GM08714 (cell line): ENCODE measurements around the gene PTPN23.

ENCODE experiments used
- H3K4me3 ChIP-seq: fragments of 200-500 bp; sonication (Bioruptor generic); 2 replicates; pipeline ENCODE4 v1.5.1; 2014; ENCODE audit warnings: mild to moderate bottlenecking, low read length, inconsistent platforms
- ZNF274 ChIP-seq: IDR thresholded peaks from 2 replicates; pipeline ENCODE4 v1.6.1; 2012; ENCODE audit warnings: mild to moderate bottlenecking, low read depth, low read length

The PTPN23 gene

DNA sequence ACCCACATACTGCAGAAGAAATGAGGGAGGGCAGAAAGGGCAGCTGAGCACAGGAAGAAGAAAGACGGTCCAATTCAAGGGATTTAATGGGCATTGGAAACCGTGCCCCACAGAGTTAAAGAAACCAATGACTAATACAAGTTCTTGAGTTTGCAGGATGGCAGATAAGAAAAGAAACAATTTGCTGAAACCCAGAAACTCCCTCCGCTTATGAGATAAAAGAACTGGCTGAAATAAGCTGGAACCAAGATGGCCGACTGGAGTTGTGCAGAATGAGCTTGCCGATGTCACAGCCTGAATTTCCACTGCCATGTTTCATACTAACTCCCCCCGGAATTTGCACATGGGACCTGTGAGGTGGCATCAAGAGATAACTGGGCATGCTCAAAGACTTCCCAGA is 47.8 kb downstream of the PTPN23 start:
- no peak overlapping the region for H3K4me3 ChIP-seq
- no peak for TF ChIP-seq ZNF274

DNA sequence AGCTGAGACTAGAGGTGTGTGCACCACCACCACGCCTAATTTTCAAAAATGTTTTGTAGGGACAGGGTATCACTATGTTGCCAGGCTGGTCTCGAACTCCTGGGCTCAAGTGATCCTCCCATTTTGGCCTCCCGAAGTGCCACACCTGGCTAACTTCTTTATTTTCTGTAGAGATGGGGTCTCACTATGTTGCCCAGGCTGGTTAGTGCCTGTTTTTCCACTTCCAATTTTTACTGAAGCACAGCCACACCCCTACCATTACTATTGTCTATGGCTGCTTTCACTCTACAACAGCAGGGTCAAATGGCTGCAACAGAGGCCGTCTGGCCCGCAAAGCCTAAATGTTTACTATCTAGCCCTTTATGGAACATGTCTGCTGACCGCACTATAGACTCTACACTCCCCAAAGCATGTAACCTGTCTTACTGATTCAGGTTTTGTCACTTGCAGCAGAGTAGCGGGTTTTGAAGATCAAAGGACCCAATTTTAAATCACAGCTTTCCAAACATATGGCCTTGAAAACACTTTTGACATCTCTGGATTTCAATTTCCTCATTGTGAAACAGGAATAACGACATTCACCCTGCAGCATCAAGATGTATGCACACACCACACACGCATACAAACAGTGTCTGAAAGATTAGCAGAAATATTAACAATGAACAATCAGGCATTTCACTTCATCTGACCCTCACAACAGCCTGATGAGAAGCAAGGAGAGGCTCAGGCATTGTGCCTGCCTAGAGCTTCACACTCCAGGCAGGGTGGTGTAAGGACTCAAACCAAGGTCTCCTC is 48.9 kb downstream of the PTPN23 start:
- no peak for TF ChIP-seq ZNF274

DNA sequence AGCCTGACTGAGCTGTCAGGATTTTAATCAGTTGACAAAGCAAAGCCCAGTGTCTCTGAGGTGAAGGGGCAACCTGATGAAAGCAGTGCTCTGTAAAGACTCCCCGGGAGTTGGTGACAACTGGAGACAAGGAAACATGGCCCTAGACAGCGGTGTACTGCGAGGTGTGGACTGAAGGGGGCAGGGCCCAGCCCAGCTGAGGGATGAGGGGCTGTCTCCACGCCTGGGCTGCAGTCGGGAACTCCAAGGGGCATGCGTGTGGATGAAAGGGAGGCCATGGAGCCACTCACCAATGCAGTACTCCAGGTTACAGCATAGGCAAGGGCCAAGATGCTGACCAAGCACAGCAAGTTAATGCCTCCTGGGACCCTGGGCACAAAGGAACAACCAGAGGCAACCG is 49.8 kb downstream of the PTPN23 start:
- TF ChIP-seq ZNF274, result no peak
- H3K4me3 ChIP-seq, result no peak overlapping the region

More for the DNA sequence above, 48.9 kb downstream of the PTPN23 start:
- H3K4me3 ChIP-seq, result no peak overlapping the region

DNA sequence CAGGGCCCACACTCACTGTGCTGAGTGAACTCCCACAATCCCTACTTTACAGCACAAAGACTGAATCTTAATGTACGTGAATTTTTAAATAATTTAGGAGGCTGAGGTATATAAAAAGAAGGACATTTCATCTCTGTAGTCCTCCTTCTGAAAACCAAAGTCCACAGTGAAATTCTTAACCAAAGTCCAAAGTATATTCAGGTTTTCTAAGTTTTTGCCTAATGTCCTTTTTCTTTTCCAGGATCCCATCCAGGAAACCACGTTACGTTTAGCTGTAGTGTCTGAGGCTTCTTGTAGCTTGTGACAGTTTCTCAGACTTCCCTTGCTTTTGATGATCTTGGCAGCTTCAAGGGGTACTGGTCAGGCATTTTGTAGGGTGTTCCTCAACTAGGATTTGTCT is 50.4 kb downstream of the PTPN23 start:
- TF ChIP-seq ZNF274, result no peak
- no peak overlapping the region for H3K4me3 ChIP-seq

DNA sequence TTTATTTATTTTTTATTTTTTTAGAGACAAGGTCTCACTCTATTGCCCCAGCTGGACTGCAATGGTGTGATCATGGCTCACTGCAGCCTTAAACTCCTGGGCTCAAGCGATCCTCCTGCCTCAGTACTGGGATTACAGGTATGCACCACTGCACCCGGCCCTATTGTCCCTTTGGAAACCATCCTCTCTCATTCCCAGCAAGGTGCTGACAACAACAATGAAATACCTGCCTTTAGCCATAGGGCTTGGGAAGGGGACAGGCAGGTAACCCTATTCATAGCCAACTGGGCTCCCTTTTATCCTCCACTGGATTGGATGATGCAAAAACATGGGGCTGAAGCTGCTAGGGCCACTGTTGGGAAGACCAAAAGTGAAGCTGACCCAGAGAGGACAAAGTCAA is 51.9 kb downstream of the PTPN23 start:
- H3K4me3 ChIP-seq, result no peak overlapping the region
- no peak for TF ChIP-seq ZNF274

DNA sequence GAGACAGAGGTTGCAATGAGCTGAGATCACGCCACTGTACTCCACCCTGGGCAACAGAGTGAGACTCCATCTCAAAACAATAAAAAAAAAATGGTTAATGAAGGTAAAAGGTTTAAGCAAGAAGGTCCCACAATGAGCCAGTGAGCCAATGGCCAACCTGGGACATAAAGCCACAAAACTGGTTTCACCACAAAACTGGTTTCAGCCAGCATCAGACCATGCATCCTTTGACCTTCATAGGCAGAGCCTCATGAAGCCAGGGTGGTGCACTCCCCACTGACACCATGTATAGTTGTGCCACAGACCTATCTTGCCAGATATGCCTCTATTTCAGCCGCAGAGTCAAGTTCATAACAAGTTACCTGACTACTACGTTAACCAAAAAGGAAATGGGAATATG is 53.0 kb downstream of the PTPN23 start:
- TF ChIP-seq ZNF274, result no peak
- no peak overlapping the region for H3K4me3 ChIP-seq

DNA sequence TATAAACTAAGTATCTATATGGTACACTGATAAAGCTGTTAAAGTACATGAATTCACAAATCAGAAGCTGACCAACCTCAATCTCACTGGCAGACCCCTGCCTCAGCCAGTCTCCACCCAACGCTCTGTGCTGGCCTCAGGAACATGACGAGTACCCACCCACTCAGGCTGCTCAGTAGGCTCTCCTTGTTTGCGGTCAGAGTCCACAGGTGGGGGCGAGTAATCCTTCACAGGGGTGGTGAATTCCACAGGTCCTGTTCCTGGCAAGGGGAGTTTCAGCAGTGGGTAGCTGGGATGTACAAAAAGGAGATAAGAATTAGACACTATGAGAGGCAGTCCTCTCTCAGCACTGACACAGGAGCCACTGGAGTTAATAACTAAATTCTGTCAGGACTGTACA is 54.0 kb downstream of the PTPN23 start:
- no peak for TF ChIP-seq ZNF274
- H3K4me3 ChIP-seq, result no peak overlapping the region

DNA sequence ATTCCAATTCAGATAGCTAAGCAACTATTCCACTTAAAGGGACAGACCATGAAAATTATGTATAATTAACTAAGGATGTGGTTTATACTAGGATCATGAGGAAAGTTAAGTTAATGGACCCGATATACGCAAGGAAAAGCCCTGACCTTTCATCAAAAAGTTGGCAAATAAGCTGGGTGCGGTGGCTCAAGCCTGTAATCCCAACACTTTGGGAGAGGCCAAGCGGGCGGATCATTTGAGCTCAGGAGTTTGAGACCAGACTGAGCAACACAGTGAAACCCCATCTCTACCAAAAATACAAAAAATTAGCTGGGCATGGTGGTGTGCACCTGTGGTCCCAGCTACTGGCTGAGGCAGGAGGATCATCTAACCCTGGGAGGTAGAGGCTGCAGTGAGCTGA is 55.4 kb downstream of the PTPN23 start:
- no peak for TF ChIP-seq ZNF274
- H3K4me3 ChIP-seq, result no peak overlapping the region

DNA sequence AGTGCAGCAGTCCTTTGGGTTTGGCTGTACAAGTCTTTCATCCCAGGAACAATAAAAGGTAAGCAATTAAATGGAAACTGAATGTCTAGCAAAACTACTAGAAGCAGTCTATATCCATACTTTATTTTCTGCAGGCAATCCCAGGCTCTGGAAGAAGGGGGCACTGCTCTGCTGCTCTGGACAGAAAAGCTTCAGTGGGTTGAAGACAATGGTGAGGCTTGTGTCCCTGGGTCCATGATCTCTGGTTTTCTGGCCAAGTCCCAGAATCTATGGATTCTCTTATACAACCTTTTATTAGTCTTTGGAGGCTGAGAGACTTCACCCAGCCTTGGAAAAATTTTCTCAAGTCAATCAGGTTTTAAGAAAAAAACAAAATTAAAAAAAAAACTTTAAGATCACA is 59.3 kb downstream of the PTPN23 start:
- TF ChIP-seq ZNF274, result no peak
- H3K4me3 ChIP-seq, result no peak overlapping the region

DNA sequence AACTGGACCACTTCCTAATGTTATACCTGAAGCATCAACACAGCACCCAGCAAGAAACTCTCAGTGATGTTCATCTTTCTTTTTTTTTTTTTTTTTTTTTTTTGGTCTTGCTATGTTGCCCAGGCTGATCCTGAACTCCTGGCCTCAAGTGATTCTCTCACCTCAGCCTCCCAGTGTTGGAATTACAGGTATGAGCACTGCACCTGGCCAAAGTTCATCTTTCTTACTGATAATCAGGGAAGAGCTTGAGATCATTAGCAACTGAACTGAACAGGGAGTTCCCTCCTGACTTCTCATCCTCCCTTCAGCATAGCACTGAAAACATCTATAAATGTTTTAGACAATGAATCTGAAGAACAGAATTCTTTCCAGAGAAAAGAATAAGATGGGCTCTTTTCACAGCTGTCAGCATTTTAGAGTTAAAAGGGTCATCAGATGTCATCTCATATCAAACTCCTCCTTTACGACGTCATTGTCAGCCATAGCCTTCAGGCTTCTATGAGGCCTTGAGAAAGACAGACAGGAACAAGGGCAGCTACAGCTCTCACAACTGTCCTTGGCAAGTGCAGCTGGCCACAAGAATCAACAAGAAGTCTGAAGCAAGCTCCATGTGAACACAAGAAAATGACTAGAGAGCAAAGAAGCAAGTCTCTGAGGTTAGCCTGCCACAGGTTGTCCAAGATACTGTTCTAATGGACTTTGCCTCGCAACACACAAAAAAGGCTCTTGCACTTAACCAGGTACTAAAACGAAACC is 61.2 kb downstream of the PTPN23 start:
- no peak overlapping the region for H3K4me3 ChIP-seq
- TF ChIP-seq ZNF274, result no peak

DNA sequence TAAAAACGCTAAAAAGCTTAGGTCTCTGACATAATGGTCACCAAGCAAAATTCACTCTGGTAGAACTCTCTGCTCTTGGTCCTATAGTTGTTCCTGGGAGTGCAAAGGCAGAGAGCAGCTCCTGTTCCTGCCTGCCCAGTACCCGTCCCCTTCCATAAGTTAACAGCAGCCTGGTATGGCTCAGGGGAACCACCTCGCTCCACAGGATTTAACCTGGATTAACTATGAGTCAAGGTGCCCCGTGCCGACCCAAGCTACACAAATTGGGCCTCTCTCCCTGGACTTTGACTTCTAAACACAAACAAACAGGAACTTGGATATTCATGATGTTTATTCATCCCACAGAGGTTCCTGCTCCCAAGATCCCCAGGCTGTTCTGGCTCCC is 62.8 kb downstream of the PTPN23 start:
- no peak for TF ChIP-seq ZNF274
- H3K4me3 ChIP-seq, result no peak overlapping the region

DNA sequence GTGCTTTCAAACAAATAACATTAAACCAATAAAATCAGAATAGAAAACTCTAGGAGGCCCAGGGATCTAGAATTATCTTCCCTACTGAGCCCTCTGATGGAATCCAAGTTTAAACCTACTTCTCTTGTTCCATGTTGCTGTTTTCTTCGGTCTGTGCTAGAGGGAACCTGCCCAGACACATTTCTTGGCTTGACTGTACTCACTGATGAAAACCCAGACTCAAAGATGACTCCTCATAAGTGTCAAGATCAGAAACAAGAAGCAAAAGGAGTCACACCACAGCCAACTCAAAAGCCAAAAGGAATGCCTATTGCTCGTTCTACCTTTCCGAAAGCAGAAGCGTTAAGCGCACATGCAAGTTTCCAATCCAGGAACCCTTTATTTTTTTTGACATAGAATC is 63.3 kb downstream of the PTPN23 start:
- no peak for TF ChIP-seq ZNF274

DNA sequence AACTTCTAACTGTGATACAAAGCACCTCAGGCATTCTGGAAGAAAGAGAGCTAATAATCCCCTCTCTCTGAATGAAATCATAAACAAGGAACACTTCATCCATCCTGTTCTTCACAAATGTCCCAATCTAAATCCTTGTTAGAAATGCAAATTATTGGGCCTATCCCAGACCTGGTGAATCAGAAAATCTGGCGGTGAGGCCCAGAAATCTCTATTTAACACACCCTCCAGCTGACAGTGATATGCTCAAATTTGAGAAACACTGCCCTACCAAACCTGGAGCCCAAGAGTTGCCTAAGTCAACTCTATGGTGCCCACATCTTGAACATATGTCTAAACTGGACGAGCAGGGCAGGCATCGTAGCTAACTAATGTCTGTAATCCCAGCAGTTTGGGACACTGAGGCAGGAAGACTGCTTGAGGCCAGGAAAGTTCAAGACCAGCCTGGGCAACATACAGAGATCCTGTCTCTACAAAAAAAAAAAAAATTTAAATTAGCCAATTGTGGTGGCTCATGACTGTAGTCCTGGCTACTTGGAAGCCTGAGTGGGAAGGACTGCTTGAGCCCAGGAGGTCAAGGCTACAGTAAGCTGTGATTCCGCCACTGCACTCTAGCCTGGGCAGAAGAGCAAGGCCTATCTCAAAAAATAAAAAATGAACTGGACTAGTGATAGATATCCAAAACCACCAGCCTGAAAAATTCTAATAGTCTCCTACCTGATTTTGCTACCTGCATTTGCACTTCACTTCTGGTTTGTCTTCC is 71.8 kb downstream of the PTPN23 start:
- no peak for TF ChIP-seq ZNF274
- no peak overlapping the region for H3K4me3 ChIP-seq

More for the DNA sequence above, 63.3 kb downstream of the PTPN23 start:
- H3K4me3 ChIP-seq, result no peak overlapping the region

DNA sequence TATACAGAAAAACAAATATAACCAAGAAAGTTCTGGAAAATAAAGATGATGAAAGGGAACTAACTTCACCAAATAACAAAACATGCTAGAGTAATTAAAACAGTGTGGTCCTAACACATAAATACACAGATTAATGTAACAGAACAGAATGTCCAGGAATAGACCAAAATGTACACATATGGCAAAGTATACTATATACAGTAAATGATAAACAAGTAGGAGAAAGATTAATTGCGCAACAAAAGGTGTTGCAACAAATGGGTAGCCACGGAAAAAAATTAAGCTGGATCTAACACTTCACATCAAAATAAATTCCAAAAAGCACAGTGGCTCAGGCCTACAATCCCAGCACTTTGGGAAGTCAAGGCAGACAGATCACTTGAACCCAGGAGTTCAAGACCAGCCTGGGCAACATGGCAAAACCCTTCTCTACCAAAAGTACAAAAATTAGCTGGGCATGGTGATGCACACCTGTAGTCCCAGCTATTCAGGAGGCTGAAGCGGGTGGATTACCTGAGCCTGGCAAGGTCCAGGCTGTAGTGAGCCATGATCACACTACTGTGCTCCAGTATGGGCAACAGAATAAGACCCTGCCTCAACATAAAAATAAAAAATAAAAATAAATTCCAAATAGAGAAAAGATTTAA is 75.1 kb downstream of the PTPN23 start:
- TF ChIP-seq ZNF274, result no peak
- H3K4me3 ChIP-seq, result no peak overlapping the region
